ENCODE results near the gene RXRA.

DNA sequence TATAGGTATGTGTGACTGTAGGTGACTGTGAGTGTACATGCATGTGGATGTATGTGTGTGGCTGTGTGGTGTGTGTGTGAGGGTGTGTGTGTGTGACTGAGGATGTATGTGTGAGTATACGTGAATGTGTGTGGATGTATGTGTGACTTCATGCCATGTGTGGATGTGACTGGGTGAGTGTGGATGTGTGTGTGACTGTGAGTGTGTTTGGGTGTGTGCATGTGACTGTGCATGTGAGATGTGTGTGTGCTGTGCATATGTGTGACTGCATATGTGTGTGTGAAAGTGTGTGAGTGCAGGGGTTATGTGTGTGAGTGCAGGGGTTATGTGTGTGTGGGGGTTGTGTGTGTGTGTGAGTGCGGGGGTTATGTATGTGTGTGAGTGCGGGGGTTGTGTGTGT lies 42.3 kb downstream of the RXRA start:
- TF ChIP-seq POLR2A (IDR thresholded peaks at IDR 0.05; ENCODE audit: low read length): no peak
- no peak for TF ChIP-seq GATA1 (IDR thresholded peaks at IDR 0.05; ENCODE audit: low read depth, low read length)
